ENCODE results near the gene HYAL3. TPM values are rescaled to one million over a fixed set of nuclear protein-coding genes. Genes with fewer than 3 reads are reported as not detected.
"Not testable (repeated sequence)": the region's sequence is repeated elsewhere in the genome, so short reads cannot be mapped to it uniquely, and the experiment has no call there.

Gene HYAL3
- total and polyA plus RNA-seq, 8 donors = 1.3 to 7.9 (median 4.4) TPM; not detected in 2

GRCh38 chr3:50262778-50263177 lies 36.4 kb downstream of the HYAL3 start:
- DNase-seq = no peak
- peaks cover 50 to 85% (median 66%) of the 10 kb centered on the region in 4 donors for H3K4me1 ChIP-seq
- peak overlapping the region in 4 of 5 donors; percentile 17 to 98 (median 96) for H3K27ac ChIP-seq
- peaks cover 0 to 6% (median 0%) of the 10 kb centered on the region in 3 donors for H3K27me3 ChIP-seq
- WGBS, 5 donors = 83 to 90% (median 85%) methylated on average over 7 of the region's 7 CpGs
- TF ChIP-seq CTCF (IDR thresholded peaks at IDR 0.05) (no peak), POLR2A (IDR thresholded peaks at IDR 0.05) (no peak), POLR2AphosphoS5 (IDR thresholded peaks at IDR 0.05) (no peak), EP300 (IDR thresholded peaks at IDR 0.05) (no peak)
- intact Hi-C loops (cut with DNase I; ENCODE audit: low total_unique reads) = no loop called here
- peaks cover 7 to 14% (median 11%) of the 10 kb centered on the region in 4 donors for H3K36me3 ChIP-seq
- H3K4me3 ChIP-seq = no peak overlapping the region
- no peaks in the 10 kb centered on the region for H3K9me3 ChIP-seq

GRCh38 chr3:50262200-50262599 lies 37.0 kb downstream of the HYAL3 start:
- H3K27me3 ChIP-seq; H3K4me3 ChIP-seq; DNase-seq; H3K9me3 ChIP-seq; intact Hi-C loops (cut with DNase I; ENCODE audit: low total_unique reads): not testable (repeated sequence)
- H3K36me3 ChIP-seq = peaks cover 12 to 20% (median 17%) of the 10 kb centered on the region in 4 donors
- peak overlapping the region in 4 of 5 donors; percentile 96 to 99 (median 97) for H3K27ac ChIP-seq
- H3K4me1 ChIP-seq = peaks cover 46 to 83% (median 60%) of the 10 kb centered on the region in 4 donors
- 95 to 100% (median 97%) methylated on average over 4 of the region's 4 CpGs for WGBS, 5 donors

- no peak overlapping the region for H3K4me3 ChIP-seq
- intact Hi-C loops (cut with DNase I; ENCODE audit: low total_unique reads) = no loop called here
- WGBS, 5 donors = 23 to 44% (median 38%) methylated on average over 2 of the region's 2 CpGs
- peaks cover 43 to 82% (median 54%) of the 10 kb centered on the region in 4 donors for H3K4me1 ChIP-seq
- DNase-seq = no peak
- no peaks in the 10 kb centered on the region for H3K27me3 ChIP-seq
- H3K27ac ChIP-seq = peak overlapping the region; percentile 90 to 99 (median 96)
- peaks cover 19 to 27% (median 24%) of the 10 kb centered on the region in 4 donors for H3K36me3 ChIP-seq
- no peaks in the 10 kb centered on the region for H3K9me3 ChIP-seq
- no peak for TF ChIP-seq POLR2AphosphoS5 (IDR thresholded peaks at IDR 0.05)
- no peak for TF ChIP-seq EP300 (IDR thresholded peaks at IDR 0.05)
- no peak for TF ChIP-seq CTCF (IDR thresholded peaks at IDR 0.05)
- no peak for TF ChIP-seq POLR2A (IDR thresholded peaks at IDR 0.05)
These were observed 37.7 kb downstream of the HYAL3 start for GRCh38 chr3:50261505-50261904.

- TF ChIP-seq POLR2A (IDR thresholded peaks at IDR 0.05) (no peak), POLR2AphosphoS5 (IDR thresholded peaks at IDR 0.05) (no peak), CTCF (IDR thresholded peaks at IDR 0.05) (no peak), EP300 (IDR thresholded peaks at IDR 0.05) (no peak)
- H3K9me3 ChIP-seq = no peaks in the 10 kb centered on the region
- intact Hi-C loops (cut with DNase I; ENCODE audit: low total_unique reads) = no loop called here
- no peaks in the 10 kb centered on the region for H3K27me3 ChIP-seq
- 44 to 85% (median 68%) methylated on average over 3 to 5 of the region's 5 CpGs for WGBS, 5 donors
- H3K4me3 ChIP-seq = peak overlapping the region; percentile 40 to 50 (median 48)
- H3K36me3 ChIP-seq = peaks cover 24 to 32% (median 29%) of the 10 kb centered on the region in 4 donors
- peaks cover 38 to 77% (median 49%) of the 10 kb centered on the region in 4 donors for H3K4me1 ChIP-seq
- no peak for DNase-seq
- peak overlapping the region; percentile 90 to 99 (median 96) for H3K27ac ChIP-seq
These were observed 38.2 kb downstream of the HYAL3 start for GRCh38 chr3:50260942-50261441.
